Cardiac muscle cell (in vitro differentiated cells and primary cell): ENCODE measurements around the gene EPHA10. TPM values are rescaled to one million over a fixed set of nuclear protein-coding genes. Genes with fewer than 3 reads are reported as not detected.

Experiments used
- DNase-seq, 2 donors: peaks; one replicate each; pipeline versions ENCODE4 v3.0.0 to v3.0.0-alpha.2; 2010 to 2017; ENCODE audit warnings: low read depth in 1 of 2, low spot score in 1 of 2
- H3K27ac ChIP-seq: fragments of 200-600 bp; sonication (generic); 2 replicates; pipeline ENCODE4 v1.5.1; 2016
- H3K27me3 ChIP-seq: fragments of 200-600 bp; sonication (generic); 2 replicates; pipeline ENCODE4 v1.6.0; 2016; ENCODE audit warnings: control low read depth
- H3K36me3 ChIP-seq: fragments of 200-600 bp; sonication (generic); 2 replicates; pipeline ENCODE4 v1.5.1; 2016; ENCODE audit warnings: control low read depth
- H3K4me1 ChIP-seq: fragments of 200-600 bp; sonication (generic); 2 replicates; pipeline ENCODE4 v1.8.1; 2017; ENCODE audit warnings: low read depth, mild to moderate bottlenecking, mixed run types
- H3K4me3 ChIP-seq: fragments of 200-600 bp; sonication (generic); 2 replicates; pipeline ENCODE4 v1.5.1; 2016; ENCODE audit warnings: mild to moderate bottlenecking
- H3K9me3 ChIP-seq: fragments of 200-600 bp; sonication (generic); 2 replicates; pipeline ENCODE4 v1.5.1; 2017; ENCODE audit warnings: low read depth, mild to moderate bottlenecking, control low read depth
- CTCF ChIP-seq: IDR thresholded peaks from 2 replicates; pipeline ENCODE4 v1.5.1; 2012; ENCODE audit warnings: low read depth, mild to moderate bottlenecking, low read length
- polyA plus RNA-seq: library from polyadenylated mRNA; unstranded; fragments of >200 nt; fragmentation: Nextera tagmentation; extraction: Ambion mirVana; gene quantifications from 2 replicates; pipeline ENCODE4 v1.2.1, GENCODE V29; 2016
- total RNA-seq: library from RNA; depleted of rRNA; stranded (reverse); fragments of >200 nt; gene quantifications from 2 replicates; pipeline ENCODE4 v1.2.3, GENCODE V29; 2016

Gene EPHA10
- total and polyA plus RNA-seq, 2 experiments from 2014 or later: 0.38 TPM; not detected in 1

- no peaks in the 10 kb centered on the region for H3K27me3 ChIP-seq
- no peaks in the 10 kb centered on the region for H3K9me3 ChIP-seq
- no peak for TF ChIP-seq CTCF
- H3K4me1 ChIP-seq: no peaks in the 10 kb centered on the region
- H3K27ac ChIP-seq: no peak overlapping the region
- H3K4me3 ChIP-seq: no peak overlapping the region
- H3K36me3 ChIP-seq: no peaks in the 10 kb centered on the region
- DNase-seq: no peak
Observed at GRCh38 chr1:37714226-37714625, 50.7 kb downstream of the EPHA10 start.

- no peaks in the 10 kb centered on the region for H3K4me1 ChIP-seq
- H3K27me3 ChIP-seq: no peaks in the 10 kb centered on the region
- DNase-seq: no peak
- H3K27ac ChIP-seq: no peak overlapping the region
- peaks cover 8% of the 10 kb centered on the region for H3K36me3 ChIP-seq
- H3K9me3 ChIP-seq: no peaks in the 10 kb centered on the region
- H3K4me3 ChIP-seq: no peak overlapping the region
- no peak for TF ChIP-seq CTCF
Observed at GRCh38 chr1:37708471-37708870, 56.4 kb downstream of the EPHA10 start.

- no peak for TF ChIP-seq CTCF
- H3K27ac ChIP-seq: no peak overlapping the region
- H3K4me1 ChIP-seq: no peaks in the 10 kb centered on the region
- peaks cover 8% of the 10 kb centered on the region for H3K36me3 ChIP-seq
- no peaks in the 10 kb centered on the region for H3K9me3 ChIP-seq
- DNase-seq: no peak
- H3K4me3 ChIP-seq: no peak overlapping the region
- H3K27me3 ChIP-seq: no peaks in the 10 kb centered on the region
Observed at GRCh38 chr1:37705399-37705798, 59.5 kb downstream of the EPHA10 start.

GRCh38 chr1:37704966-37705365 lies 60.0 kb downstream of the EPHA10 start:
- peaks cover 12% of the 10 kb centered on the region for H3K36me3 ChIP-seq

GRCh38 chr1:37703061-37703460 lies 61.9 kb downstream of the EPHA10 start:
- Histone ChIP-seq H3K9me3 (no peaks in the 10 kb centered on the region), H3K27ac (no peak overlapping the region), H3K4me3 (no peak overlapping the region), H3K27me3 (no peaks in the 10 kb centered on the region), H3K4me1 (no peaks in the 10 kb centered on the region), H3K36me3 (peaks cover 20% of the 10 kb centered on the region)
- no peak for TF ChIP-seq CTCF
- DNase-seq: no peak

More at GRCh38 chr1:37704966-37705365, 60.0 kb downstream of the EPHA10 start:
- Histone ChIP-seq H3K4me1 (no peaks in the 10 kb centered on the region), H3K9me3 (no peaks in the 10 kb centered on the region), H3K27me3 (no peaks in the 10 kb centered on the region), H3K27ac (no peak overlapping the region), H3K4me3 (no peak overlapping the region)
- DNase-seq: no peak
- TF ChIP-seq CTCF: no peak

GRCh38 chr1:37701051-37701450 lies 63.9 kb downstream of the EPHA10 start:
- H3K4me3 ChIP-seq: no peak overlapping the region
- H3K9me3 ChIP-seq: no peaks in the 10 kb centered on the region
- TF ChIP-seq CTCF: no peak
- no peaks in the 10 kb centered on the region for H3K4me1 ChIP-seq
- no peak for DNase-seq
- no peak overlapping the region for H3K27ac ChIP-seq
- peaks cover 19% of the 10 kb centered on the region for H3K36me3 ChIP-seq
- no peaks in the 10 kb centered on the region for H3K27me3 ChIP-seq
